Lower lobe of right lung (tissue), 2 donors: ENCODE data around the gene SMG6. TPM values are rescaled to one million over a fixed set of nuclear protein-coding genes. Genes with fewer than 3 reads are reported as not detected.
A peak's percentile ranks its signal among the peaks of the same experiment; 100 is the strongest.
"Not testable (repeated sequence)": the region's sequence is repeated elsewhere in the genome, so short reads cannot be mapped to it uniquely, and the experiment has no call there.

Experiments
- ATAC-seq, 2 donors: fragments of 200-7000 bp; cut with Tn5 transposase; one replicate each; pipeline ENCODE4 v1.9.1; 2020 to 2022; ENCODE audit warnings: mild to moderate bottlenecking in 2 of 2, moderate library complexity in 2 of 2
- DNase-seq: peaks from one replicate; pipeline ENCODE4 v3.0.0-alpha.2; 2020
- H3K27ac ChIP-seq: fragments of 200-600 bp; one replicate; pipeline ENCODE4 v1.8.0; 2022
- H3K27me3 ChIP-seq: fragments of 200-600 bp; one replicate; pipeline ENCODE4 v1.8.0; 2022; ENCODE audit warnings: low read depth
- H3K36me3 ChIP-seq: fragments of 200-600 bp; one replicate; pipeline ENCODE4 v1.8.0; 2022; ENCODE audit warnings: mild to moderate bottlenecking
- H3K4me1 ChIP-seq: fragments of 200-600 bp; one replicate; pipeline ENCODE4 v1.8.0; 2022
- H3K4me3 ChIP-seq: fragments of 200-600 bp; one replicate; pipeline ENCODE4 v1.8.0; 2022; ENCODE audit warnings: mild to moderate bottlenecking
- H3K9me3 ChIP-seq: fragments of 200-600 bp; one replicate; pipeline ENCODE4 v1.8.0; 2022
- intact Hi-C: fragments of 100-400 bp; cut with DNase I; formaldehyde crosslinking; loops from one replicate; pipeline ENCODE4 v1.11.0; 2022
- total RNA-seq: library from RNA; stranded (reverse); fragmentation: NEBNext Ultra II Directional; extraction: Animal tissue kit (Norgen Biotek cat#: 25700); gene quantifications from one replicate; pipeline ENCODE4 v1.2.1, GENCODE V29; 2021
- TF ChIP-seq, protein P1 (sequence below): fragments of 200-600 bp; IDR thresholded peaks from one replicate; pipeline ENCODE4 v1.8.0; 2022; ENCODE audit warnings: antibody characterized with exemption, mild to moderate bottlenecking
- donor health status: DM: no; HTN: yes; CAD: no; lungs with severe emphysema.

Gene SMG6
- total RNA-seq, 1 donor from 2014 or later = 33.8 TPM

DNA sequence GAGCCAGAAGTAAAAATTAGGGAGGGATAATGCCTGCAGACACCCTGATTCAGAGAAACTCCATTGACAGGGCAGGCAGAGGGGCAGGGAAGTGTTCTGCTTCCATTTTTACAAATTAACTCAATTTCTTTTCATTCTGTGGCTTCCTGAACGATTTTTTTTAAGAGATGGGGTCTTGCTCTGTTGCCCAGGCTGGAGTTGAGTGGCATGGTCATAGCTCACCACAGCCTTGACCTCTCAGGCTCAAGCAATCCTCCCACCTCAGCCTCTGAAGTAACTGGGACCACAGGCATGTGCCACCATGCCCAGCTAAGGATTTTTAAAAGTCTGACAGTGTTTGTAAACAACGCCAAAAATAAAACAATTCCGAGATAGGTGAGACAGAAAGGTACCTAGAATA, 99.8 kb downstream of the SMG6 start:
- TF ChIP-seq, protein P1, sequence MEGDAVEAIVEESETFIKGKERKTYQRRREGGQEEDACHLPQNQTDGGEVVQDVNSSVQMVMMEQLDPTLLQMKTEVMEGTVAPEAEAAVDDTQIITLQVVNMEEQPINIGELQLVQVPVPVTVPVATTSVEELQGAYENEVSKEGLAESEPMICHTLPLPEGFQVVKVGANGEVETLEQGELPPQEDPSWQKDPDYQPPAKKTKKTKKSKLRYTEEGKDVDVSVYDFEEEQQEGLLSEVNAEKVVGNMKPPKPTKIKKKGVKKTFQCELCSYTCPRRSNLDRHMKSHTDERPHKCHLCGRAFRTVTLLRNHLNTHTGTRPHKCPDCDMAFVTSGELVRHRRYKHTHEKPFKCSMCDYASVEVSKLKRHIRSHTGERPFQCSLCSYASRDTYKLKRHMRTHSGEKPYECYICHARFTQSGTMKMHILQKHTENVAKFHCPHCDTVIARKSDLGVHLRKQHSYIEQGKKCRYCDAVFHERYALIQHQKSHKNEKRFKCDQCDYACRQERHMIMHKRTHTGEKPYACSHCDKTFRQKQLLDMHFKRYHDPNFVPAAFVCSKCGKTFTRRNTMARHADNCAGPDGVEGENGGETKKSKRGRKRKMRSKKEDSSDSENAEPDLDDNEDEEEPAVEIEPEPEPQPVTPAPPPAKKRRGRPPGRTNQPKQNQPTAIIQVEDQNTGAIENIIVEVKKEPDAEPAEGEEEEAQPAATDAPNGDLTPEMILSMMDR = no peak
- no peak for DNase-seq
- no peaks in the 10 kb centered on the region for H3K9me3 ChIP-seq
- H3K4me3 ChIP-seq = no peak overlapping the region
- peaks cover 7% of the 10 kb centered on the region for H3K4me1 ChIP-seq
- no peak for ATAC-seq
- no peaks in the 10 kb centered on the region for H3K36me3 ChIP-seq
- no peaks in the 10 kb centered on the region for H3K27me3 ChIP-seq
- H3K27ac ChIP-seq = no peak overlapping the region
- intact Hi-C loops = no loop called here

DNA sequence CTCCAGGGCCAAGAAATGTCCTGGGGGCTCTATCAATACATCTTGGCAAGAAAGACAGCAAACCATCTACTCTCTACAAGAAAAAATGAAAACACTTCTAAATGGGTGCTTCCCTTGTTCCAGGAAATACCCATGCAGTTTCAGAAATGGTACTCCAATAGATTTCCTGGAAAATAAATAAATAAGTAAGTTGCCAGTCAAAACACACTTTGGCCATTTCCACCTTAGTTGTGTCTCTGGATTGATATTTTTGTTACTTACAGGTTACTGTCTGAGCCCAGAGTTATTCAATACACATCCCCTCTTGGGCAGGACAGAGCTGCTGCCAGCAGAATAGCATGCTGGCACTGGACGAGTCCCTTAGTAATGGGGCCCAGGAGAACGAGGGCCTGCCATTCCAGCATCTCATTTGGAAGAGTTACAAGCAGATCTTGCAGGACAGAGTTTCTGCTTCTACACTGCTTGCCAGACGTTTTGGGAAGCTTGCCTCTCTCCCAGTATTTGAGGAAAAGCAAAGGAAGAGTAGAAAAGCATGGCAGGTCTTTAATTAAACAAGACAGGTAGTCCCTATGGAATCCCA, 100.5 kb downstream of the SMG6 start:
- intact Hi-C loops = no loop called here
- H3K27ac ChIP-seq = no peak overlapping the region
- no peak for ATAC-seq
- peaks cover 7% of the 10 kb centered on the region for H3K4me1 ChIP-seq
- TF ChIP-seq, protein P1 = no peak
- no peaks in the 10 kb centered on the region for H3K36me3 ChIP-seq
- DNase-seq = no peak
- H3K9me3 ChIP-seq = no peaks in the 10 kb centered on the region
- H3K4me3 ChIP-seq = no peak overlapping the region
- no peaks in the 10 kb centered on the region for H3K27me3 ChIP-seq

DNA sequence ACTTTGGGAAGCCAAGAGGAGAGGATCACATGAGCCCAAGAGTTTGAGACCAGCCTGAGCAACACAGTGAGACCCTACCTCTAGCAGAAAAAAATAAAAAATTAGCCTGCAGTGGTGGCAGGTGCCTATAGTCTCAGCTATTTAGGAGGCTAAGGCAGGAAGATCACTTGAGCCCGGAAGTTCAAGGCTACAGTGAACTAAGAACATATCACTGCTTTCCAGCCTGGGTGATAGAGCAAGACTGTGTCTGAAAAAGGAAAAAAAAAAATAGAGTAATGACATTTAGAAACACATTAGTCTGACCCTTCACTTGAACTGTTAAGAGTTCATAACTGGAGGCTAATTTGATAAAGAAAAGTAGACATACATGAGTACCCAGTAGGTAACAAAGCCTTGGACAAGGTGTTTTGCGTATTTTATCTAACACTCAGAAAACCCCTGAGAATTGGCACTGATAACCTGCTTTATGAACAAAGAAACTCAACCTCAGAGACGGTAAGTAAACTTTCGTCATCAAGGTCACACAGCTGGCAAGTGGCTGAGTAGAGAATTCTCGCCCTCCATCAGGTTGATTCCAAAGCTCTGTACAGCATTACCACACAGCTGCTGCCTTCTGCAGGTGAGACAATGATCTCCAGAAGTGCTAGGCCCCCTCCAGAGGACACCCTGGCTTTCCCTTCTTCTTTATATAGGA, 101.1 kb downstream of the SMG6 start:
- DNase-seq = no peak
- intact Hi-C loops = no loop called here
- TF ChIP-seq, protein P1 = no peak

DNA sequence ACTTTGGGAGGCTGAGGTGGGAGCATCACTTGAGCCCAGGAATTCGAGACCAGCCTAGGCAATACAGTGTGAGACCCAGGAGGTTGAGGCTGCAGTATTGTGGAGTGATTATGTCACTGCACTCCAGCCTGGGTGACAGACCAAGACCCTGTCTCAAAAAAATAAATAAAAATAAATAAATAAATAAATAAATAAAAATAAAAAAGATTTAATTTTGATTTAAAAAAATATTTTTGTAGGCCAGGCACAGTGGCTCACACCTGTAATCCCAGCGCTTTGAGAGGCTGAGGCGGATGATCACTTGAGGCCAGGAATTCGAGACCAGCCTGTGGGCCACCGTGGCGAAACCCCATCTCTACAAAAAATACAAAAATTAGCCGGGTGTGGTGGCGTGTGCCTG, 104.2 kb downstream of the SMG6 start:
- DNase-seq, H3K27ac ChIP-seq, ATAC-seq, H3K27me3 ChIP-seq, H3K4me3 ChIP-seq, intact Hi-C loops, H3K36me3 ChIP-seq, H3K9me3 ChIP-seq: not testable (repeated sequence)
- peaks cover 16% of the 10 kb centered on the region for H3K4me1 ChIP-seq

More for the DNA sequence above, 101.1 kb downstream of the SMG6 start:
- ATAC-seq = peak; percentile 46 to 73
- H3K27ac ChIP-seq = no peak overlapping the region
- H3K4me1 ChIP-seq = peaks cover 7% of the 10 kb centered on the region
- H3K36me3 ChIP-seq = no peaks in the 10 kb centered on the region
- H3K9me3 ChIP-seq = no peaks in the 10 kb centered on the region
- H3K27me3 ChIP-seq = no peaks in the 10 kb centered on the region
- no peak overlapping the region for H3K4me3 ChIP-seq

DNA sequence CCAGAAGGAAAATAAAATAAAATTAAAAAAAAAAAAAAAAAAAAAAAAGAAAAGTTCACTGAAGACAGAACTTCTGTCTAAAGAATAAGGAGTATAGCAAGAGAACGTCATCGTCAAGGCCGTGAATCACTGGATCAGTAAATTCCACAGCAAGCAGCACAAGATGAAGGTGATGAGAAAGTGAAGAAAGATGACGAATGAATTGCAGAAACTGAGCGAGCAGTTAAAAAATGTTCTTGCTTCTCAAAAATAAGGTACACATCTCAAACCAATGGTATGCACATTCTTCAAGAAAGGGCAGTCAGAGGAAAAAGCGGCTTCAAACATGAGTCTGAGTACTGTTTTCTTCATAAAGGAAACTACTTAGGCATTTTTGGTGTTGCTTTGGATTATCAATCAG, 104.7 kb downstream of the SMG6 start:
- intact Hi-C loops = no loop called here
- Histone ChIP-seq H3K27me3 (no peaks in the 10 kb centered on the region), H3K4me3 (no peak overlapping the region), H3K4me1 (peaks cover 16% of the 10 kb centered on the region), H3K9me3 (no peaks in the 10 kb centered on the region), H3K27ac (no peak overlapping the region), H3K36me3 (no peaks in the 10 kb centered on the region)
- no peak for ATAC-seq
- TF ChIP-seq, protein P1 = no peak
- no peak for DNase-seq

DNA sequence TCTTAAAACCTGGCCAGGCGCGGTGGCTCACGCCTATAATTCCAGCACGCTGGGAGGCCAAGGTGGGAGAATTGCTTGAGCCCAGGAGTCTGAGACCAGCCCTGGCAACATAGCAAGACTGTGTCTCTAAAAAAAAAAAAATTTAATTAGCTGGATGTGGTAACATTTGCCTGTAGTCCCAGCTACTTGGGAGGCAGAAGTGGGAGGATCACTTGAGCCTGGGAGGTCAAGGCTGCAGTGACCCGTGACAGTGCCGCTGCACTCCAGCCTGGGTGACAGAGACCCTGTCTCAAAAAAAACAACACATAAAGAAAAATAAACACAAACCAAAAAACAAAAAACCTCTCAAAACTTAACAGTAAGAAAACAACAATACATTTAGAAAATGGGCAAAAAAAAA, 106.3 kb downstream of the SMG6 start:
- H3K27me3 ChIP-seq = no peaks in the 10 kb centered on the region
- H3K27ac ChIP-seq = no peak overlapping the region
- ATAC-seq = no peak
- peaks cover 21% of the 10 kb centered on the region for H3K4me1 ChIP-seq
- H3K9me3 ChIP-seq = no peaks in the 10 kb centered on the region
- H3K36me3 ChIP-seq = peaks cover 5% of the 10 kb centered on the region
- H3K4me3 ChIP-seq = no peak overlapping the region
- intact Hi-C loops = no loop called here
- no peak for DNase-seq
- TF ChIP-seq, protein P1 = no peak
